Fibroblast of lung (primary cell): ENCODE measurements around the gene TLN1.

Experiments used
- EZH2 ChIP-seq: IDR thresholded peaks from 2 replicates; pipeline ENCODE4 v1.5.1; 2012; ENCODE audit warnings: low read length, control low read depth, mild to moderate bottlenecking; ENCODE audit errors: missing control alignments
- TF ChIP-seq, protein P1 (sequence below), 2 donors: IDR thresholded peaks in 1 of 2; conservative IDR thresholded peaks in 1 of 2; 1 replicate in 1 of 2; 2 replicates in 1 of 2; pipeline ENCODE4 v1.5.1; 2011 to 2012; ENCODE audit warnings: low read length in 2 of 2, control low read depth in 1 of 2, inconsistent platforms in 1 of 2, low read depth in 1 of 2, mild to moderate bottlenecking in 1 of 2

- TF ChIP-seq, protein P1, sequence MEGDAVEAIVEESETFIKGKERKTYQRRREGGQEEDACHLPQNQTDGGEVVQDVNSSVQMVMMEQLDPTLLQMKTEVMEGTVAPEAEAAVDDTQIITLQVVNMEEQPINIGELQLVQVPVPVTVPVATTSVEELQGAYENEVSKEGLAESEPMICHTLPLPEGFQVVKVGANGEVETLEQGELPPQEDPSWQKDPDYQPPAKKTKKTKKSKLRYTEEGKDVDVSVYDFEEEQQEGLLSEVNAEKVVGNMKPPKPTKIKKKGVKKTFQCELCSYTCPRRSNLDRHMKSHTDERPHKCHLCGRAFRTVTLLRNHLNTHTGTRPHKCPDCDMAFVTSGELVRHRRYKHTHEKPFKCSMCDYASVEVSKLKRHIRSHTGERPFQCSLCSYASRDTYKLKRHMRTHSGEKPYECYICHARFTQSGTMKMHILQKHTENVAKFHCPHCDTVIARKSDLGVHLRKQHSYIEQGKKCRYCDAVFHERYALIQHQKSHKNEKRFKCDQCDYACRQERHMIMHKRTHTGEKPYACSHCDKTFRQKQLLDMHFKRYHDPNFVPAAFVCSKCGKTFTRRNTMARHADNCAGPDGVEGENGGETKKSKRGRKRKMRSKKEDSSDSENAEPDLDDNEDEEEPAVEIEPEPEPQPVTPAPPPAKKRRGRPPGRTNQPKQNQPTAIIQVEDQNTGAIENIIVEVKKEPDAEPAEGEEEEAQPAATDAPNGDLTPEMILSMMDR (conservative IDR thresholded peaks at IDR 0.05 in 1 of 2, IDR thresholded peaks at IDR 0.05 in 1 of 2; ENCODE audit: low read depth in 1 of 2, low read length in 2 of 2) = no peak
- TF ChIP-seq EZH2 = no peak
Observed at GRCh38 chr9:35665471-35665818, 66.5 kb downstream of the TLN1 start.
